Hepatocyte (in vitro differentiated cells): ENCODE measurements around the gene SLC2A11. TPM values are rescaled to one million over a fixed set of nuclear protein-coding genes. Genes with fewer than 3 reads are reported as not detected.

Experiments used
- DNase-seq: peaks from one replicate; pipeline ENCODE4 v3.0.0-alpha.2; 2016; ENCODE audit warnings: low spot score
- H2AFZ ChIP-seq: fragments of 200-600 bp; sonication (generic); 2 replicates; pipeline ENCODE4 v1.6.0; 2016; ENCODE audit warnings: antibody characterized with exemption, mild to moderate bottlenecking
- H3K27ac ChIP-seq: fragments of 200-600 bp; sonication (generic); 2 replicates; pipeline ENCODE4 v1.5.1; 2016; ENCODE audit warnings: mild to moderate bottlenecking
- H3K27me3 ChIP-seq: fragments of 200-600 bp; sonication (generic); 2 replicates; pipeline ENCODE4 v1.6.1; 2016
- H3K36me3 ChIP-seq: fragments of 200-600 bp; sonication (generic); replicated peaks from 2 replicates; pipeline ENCODE4 v1.5.1; 2016; ENCODE audit warnings: low read depth; ENCODE audit not compliant: insufficient read depth
- H3K4me1 ChIP-seq: fragments of 200-600 bp; sonication (generic); 2 replicates; pipeline ENCODE4 v1.5.1; 2016; ENCODE audit warnings: mild to moderate bottlenecking, moderate library complexity; ENCODE audit not compliant: insufficient read depth
- H3K4me2 ChIP-seq: fragments of 200-600 bp; sonication (generic); 2 replicates; pipeline ENCODE4 v1.6.0; 2016
- H3K4me3 ChIP-seq: fragments of 200-600 bp; sonication (generic); 2 replicates; pipeline ENCODE4 v1.5.1; 2016; ENCODE audit warnings: mild to moderate bottlenecking
- H3K79me2 ChIP-seq: fragments of 200-600 bp; sonication (generic); 2 replicates; pipeline ENCODE4 v1.6.0; 2017; ENCODE audit warnings: mild to moderate bottlenecking
- H3K9me2 ChIP-seq: fragments of 200-600 bp; sonication (generic); replicated peaks from 2 replicates; pipeline ENCODE4 v1.6.0; 2017; ENCODE audit warnings: mild to moderate bottlenecking; ENCODE audit not compliant: insufficient read depth
- H3K9me3 ChIP-seq: fragments of 200-600 bp; sonication (generic); 2 replicates; pipeline ENCODE4 v1.5.1; 2016; ENCODE audit warnings: low read depth, mild to moderate bottlenecking
- H4K20me1 ChIP-seq: fragments of 200-600 bp; sonication (generic); 2 replicates; pipeline ENCODE4 v1.6.0; 2016; ENCODE audit warnings: mild to moderate bottlenecking; ENCODE audit not compliant: insufficient read depth, poor library complexity, severe bottlenecking
- EZH2 ChIP-seq: fragments of 200-600 bp; sonication (generic); IDR thresholded peaks from 2 replicates; pipeline ENCODE4 v1.6.1; 2016; ENCODE audit warnings: antibody characterized with exemption, mild to moderate bottlenecking, borderline replicate concordance
- EZH2phosphoT487 ChIP-seq: fragments of 200-600 bp; sonication (generic); IDR thresholded peaks from one replicate; pipeline ENCODE4 v1.6.1; 2018; ENCODE audit warnings: antibody characterized with exemption, mild to moderate bottlenecking, low read depth, moderate library complexity; ENCODE audit not compliant: unreplicated experiment, severe bottlenecking
- WGBS: methylation state at CpG from one replicate; pipeline ENCODE4 v1.1.6; 2016; ENCODE audit warnings: low lambda C conversion rate; ENCODE audit errors: missing lambda C conversion rate; 5-methylcytosine and 5-hydroxymethylcytosine counted together
- polyA plus RNA-seq: library from polyadenylated mRNA; unstranded; fragments of >200 nt; fragmentation: Nextera tagmentation; extraction: Ambion mirVana; gene quantifications from 2 replicates; pipeline ENCODE4 v1.2.1, GENCODE V29; 2016
- total RNA-seq: library from RNA; depleted of rRNA; stranded (reverse); fragments of >200 nt; gene quantifications from 2 replicates; pipeline ENCODE4 v1.2.3, GENCODE V29; 2014
- TF ChIP-seq, protein P1 (sequence below): fragments of 200-600 bp; sonication (generic); IDR thresholded peaks from 2 replicates; pipeline ENCODE4 v1.5.1; 2016; ENCODE audit warnings: antibody characterized with exemption, mild to moderate bottlenecking; ENCODE audit not compliant: poor library complexity

Gene SLC2A11
- total and polyA plus RNA-seq, 2 experiments from 2014 or later, result 15.0 TPM

DNA sequence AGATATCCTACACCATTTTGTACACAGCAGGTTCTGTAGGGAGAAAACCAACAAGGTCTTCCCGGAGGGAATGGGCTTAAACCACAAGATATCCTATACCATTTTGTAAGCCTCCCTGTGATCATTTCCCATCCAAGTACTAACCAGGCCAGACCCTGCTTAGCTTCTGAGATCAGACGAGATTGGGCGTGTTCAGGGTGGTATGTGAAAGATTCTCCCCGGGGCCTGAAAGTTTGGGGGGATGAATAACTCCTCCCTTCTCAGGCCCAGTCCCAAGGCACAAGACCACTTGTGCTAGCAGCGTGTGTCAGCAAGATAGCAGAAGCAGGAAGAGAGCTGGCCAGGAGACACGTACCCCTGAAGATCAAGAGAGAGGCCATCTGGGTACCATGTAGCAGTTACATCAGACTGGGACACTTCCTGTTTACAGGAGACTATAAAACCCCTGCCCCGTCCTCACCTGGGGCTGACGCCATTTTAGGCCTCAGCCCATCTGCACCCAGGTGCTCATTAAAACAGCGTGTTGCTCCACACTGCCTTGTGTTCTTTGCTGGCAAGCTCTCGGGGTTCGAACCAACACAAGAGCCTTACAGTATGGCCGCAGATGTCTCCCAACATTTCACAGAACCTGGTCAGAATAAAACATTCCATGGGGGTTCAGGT lies 53.8 kb downstream of the SLC2A11 start:
- no peak overlapping the region for H3K4me3 ChIP-seq
- TF ChIP-seq, protein P1, sequence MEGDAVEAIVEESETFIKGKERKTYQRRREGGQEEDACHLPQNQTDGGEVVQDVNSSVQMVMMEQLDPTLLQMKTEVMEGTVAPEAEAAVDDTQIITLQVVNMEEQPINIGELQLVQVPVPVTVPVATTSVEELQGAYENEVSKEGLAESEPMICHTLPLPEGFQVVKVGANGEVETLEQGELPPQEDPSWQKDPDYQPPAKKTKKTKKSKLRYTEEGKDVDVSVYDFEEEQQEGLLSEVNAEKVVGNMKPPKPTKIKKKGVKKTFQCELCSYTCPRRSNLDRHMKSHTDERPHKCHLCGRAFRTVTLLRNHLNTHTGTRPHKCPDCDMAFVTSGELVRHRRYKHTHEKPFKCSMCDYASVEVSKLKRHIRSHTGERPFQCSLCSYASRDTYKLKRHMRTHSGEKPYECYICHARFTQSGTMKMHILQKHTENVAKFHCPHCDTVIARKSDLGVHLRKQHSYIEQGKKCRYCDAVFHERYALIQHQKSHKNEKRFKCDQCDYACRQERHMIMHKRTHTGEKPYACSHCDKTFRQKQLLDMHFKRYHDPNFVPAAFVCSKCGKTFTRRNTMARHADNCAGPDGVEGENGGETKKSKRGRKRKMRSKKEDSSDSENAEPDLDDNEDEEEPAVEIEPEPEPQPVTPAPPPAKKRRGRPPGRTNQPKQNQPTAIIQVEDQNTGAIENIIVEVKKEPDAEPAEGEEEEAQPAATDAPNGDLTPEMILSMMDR, result no peak
- TF ChIP-seq EZH2phosphoT487 (no peak), EZH2 (no peak)
- H3K79me2 ChIP-seq, result peaks cover 6% of the 10 kb centered on the region
- no peaks in the 10 kb centered on the region for H3K36me3 ChIP-seq
- no peak overlapping the region for H2AFZ ChIP-seq
- no peaks in the 10 kb centered on the region for H3K27me3 ChIP-seq
- no peak overlapping the region for H3K27ac ChIP-seq
- no peak for DNase-seq
- H4K20me1 ChIP-seq, result no peaks in the 10 kb centered on the region
- no peaks in the 10 kb centered on the region for H3K9me3 ChIP-seq
- H3K9me2 ChIP-seq, result no peaks in the 10 kb centered on the region
- 91% methylated on average over 12 of the region's 12 CpGs for WGBS
- no peak overlapping the region for H3K4me2 ChIP-seq
- H3K4me1 ChIP-seq, result peaks cover 25% of the 10 kb centered on the region

DNA sequence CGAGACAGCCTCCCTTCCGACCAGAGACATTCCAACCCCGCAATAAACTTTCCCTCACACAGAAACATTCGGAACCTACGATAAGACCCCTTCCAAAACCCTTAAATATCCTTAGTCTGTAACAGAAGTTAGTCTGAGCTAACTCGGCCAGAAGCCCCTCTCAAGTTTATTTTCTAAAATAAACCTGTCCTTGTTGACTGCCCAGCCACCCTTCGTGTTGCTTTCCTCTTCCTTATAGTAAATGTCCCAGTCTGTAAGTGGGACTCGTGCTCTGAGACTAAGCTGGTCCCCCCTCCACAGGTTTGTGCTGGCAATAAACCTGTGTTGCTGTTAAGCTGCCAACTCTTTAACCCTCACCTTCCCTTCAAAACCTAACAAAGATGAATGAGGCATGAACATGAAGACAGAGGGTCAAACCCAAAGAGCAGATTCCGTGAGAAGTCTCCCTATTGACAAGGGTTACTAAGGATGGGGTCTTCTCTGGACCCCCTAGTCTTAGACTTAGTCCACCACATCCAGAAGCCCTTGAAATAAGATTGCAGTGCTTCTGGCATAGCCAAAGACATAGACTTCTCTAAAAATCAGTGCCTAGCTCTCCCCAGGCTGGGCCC lies 54.7 kb downstream of the SLC2A11 start:
- Histone ChIP-seq H3K4me2 (no peak overlapping the region), H3K79me2 (peaks cover 6% of the 10 kb centered on the region), H3K9me3 (no peaks in the 10 kb centered on the region), H4K20me1 (no peaks in the 10 kb centered on the region), H2AFZ (no peak overlapping the region), H3K36me3 (no peaks in the 10 kb centered on the region), H3K27me3 (no peaks in the 10 kb centered on the region), H3K4me1 (peaks cover 25% of the 10 kb centered on the region), H3K9me2 (no peaks in the 10 kb centered on the region), H3K4me3 (no peak overlapping the region), H3K27ac (peak overlapping the region; percentile 91)
- 91% methylated on average over 9 of the region's 9 CpGs for WGBS
- peak; percentile 1 for DNase-seq
- no peak for TF ChIP-seq EZH2
- TF ChIP-seq, protein P1, result no peak
- TF ChIP-seq EZH2phosphoT487, result no peak

DNA sequence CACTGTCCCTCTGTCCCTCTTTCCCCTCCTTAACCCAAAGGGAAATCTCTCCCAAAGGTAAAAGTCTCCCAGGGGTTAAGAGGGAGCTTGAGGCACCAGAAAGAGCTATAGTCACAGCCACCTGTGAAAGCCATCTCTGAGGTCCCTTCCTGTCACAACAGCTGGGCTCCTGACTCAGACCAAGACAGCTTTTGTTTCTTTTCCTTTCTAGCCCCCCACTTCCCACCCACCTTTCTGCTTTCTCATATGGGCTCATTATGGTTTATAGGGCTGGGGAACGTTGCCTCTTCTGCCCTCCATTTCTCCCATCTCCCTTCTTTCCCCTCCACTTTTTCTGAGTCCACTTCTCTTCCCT lies 55.6 kb downstream of the SLC2A11 start:
- peak overlapping the region; percentile 76 for H3K4me2 ChIP-seq
- peak overlapping the region; percentile 28 for H2AFZ ChIP-seq

More for the DNA sequence above, 55.6 kb downstream of the SLC2A11 start:
- Histone ChIP-seq H3K27me3 (no peaks in the 10 kb centered on the region), H3K9me3 (no peaks in the 10 kb centered on the region), H3K79me2 (peaks cover 6% of the 10 kb centered on the region), H3K27ac (peak overlapping the region; percentile 91), H3K4me3 (peak overlapping the region; percentile 19), H3K9me2 (no peaks in the 10 kb centered on the region), H3K4me1 (peaks cover 25% of the 10 kb centered on the region), H3K36me3 (no peaks in the 10 kb centered on the region), H4K20me1 (no peaks in the 10 kb centered on the region)
- WGBS, result 14% methylated on average over 1 of the region's 1 CpG
- TF ChIP-seq, protein P1, result no peak
- TF ChIP-seq EZH2, result no peak
- TF ChIP-seq EZH2phosphoT487, result no peak
- DNase-seq, result peak; percentile 11
